ENCODE measurements around the gene ASIC2. TPM values are rescaled to one million over a fixed set of nuclear protein-coding genes. Genes with fewer than 3 reads are reported as not detected.

The ASIC2 gene
- total RNA-seq, 1 experiment from 2014 or later = 0.74 TPM

DNA sequence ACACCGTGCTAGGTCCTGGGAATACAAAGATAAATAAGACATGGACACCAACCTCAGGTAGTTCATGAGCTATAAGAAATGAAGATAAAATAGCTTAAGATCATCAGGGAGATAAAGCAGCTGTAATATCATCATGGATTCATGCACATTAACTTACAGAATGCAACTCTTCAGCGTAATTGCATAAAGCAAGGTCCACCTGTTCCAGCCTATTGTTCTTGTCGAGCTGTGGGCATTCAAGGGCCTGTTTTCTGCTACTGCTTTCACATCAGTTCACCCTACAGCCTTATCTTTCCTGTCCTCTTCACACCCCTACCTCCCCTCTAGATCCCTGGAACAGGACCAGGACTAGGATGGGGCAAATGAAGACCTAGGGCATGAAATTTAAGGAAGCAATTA lies 167.5 kb downstream of the ASIC2 start:
- H3K9ac ChIP-seq (ENCODE audit: extremely low read depth, insufficient read length, low read length) = no peak overlapping the region
- no peak overlapping the region for H3K27ac Mint-ChIP-seq
- WGBS (ENCODE audit: extremely low coverage, insufficient read length, low lambda C conversion rate) = no CpG with 5 or more reads among the region's 3 CpGs

More for the DNA sequence above, 167.5 kb downstream of the ASIC2 start:
- Histone ChIP-seq H2AFZ (ENCODE audit: low read length) (no peak overlapping the region), H3K23ac (ENCODE audit: insufficient read length, low read depth, low read length) (no peak overlapping the region), H3K4ac (ENCODE audit: low read depth, low read length) (no peak overlapping the region), H3K18ac (ENCODE audit: insufficient read length, low read depth, low read length) (no peak overlapping the region), H4K20me1 (ENCODE audit: control insufficient read depth, insufficient read depth, insufficient read length) (no peaks in the 10 kb centered on the region), H4K5ac (ENCODE audit: insufficient read length, low read depth, low read length) (no peak overlapping the region), H2AK5ac (ENCODE audit: insufficient read length, low read length) (no peak overlapping the region), H4K91ac (ENCODE audit: insufficient read length, low read depth, low read length) (no peak overlapping the region), H2BK12ac (ENCODE audit: insufficient read length, low read depth, low read length) (no peak overlapping the region), H3K79me2 (ENCODE audit: insufficient read depth, low read length) (no peaks in the 10 kb centered on the region), H3K9me3 (ENCODE audit: control insufficient read depth, low read depth, low read length) (no peaks in the 10 kb centered on the region), H2BK120ac (ENCODE audit: low read depth, low read length, poor library complexity, severe bottlenecking) (no peak overlapping the region), H2BK20ac (ENCODE audit: low read depth, low read length, poor library complexity, severe bottlenecking) (no peak overlapping the region), H3K14ac (ENCODE audit: insufficient read depth, low read length) (no peak overlapping the region), H2BK15ac (ENCODE audit: low read depth, low read length) (no peak overlapping the region), H3K23me2 (ENCODE audit: insufficient read length, low read depth, low read length, poor library complexity, severe bottlenecking) (no peaks in the 10 kb centered on the region), H3K27me3 (ENCODE audit: insufficient read depth, low read length) (no peaks in the 10 kb centered on the region), H3K79me1 (ENCODE audit: insufficient read depth, low read depth, low read length, poor library complexity, severe bottlenecking) (no peaks in the 10 kb centered on the region), H3K4me1 (ENCODE audit: insufficient read depth, low read length) (no peaks in the 10 kb centered on the region), H3K27ac (ENCODE audit: insufficient read length, low read depth, low read length) (no peak overlapping the region), H4K8ac (replicated peaks; ENCODE audit: insufficient read length, low read depth, low read length) (no peak overlapping the region), H2BK5ac (ENCODE audit: insufficient read length, low read length) (no peak overlapping the region), H3K56ac (ENCODE audit: insufficient read length, low read depth, low read length) (no peak overlapping the region), H3K4me2 (ENCODE audit: insufficient read depth, insufficient read length, low read length) (no peak overlapping the region), H3T11ph (ENCODE audit: low read length) (no peak overlapping the region)
- Mint-ChIP-seq H3K4me1 (peaks cover 4 to 8% of the 10 kb centered on the region in 2 experiments; a peak in 2 of 4 replicates), H3K9me3 (no peaks in the 10 kb centered on the region), H3K4me3 (no peak overlapping the region), H3K27me3 (ENCODE audit: low read depth) (peaks cover 25% of the 10 kb centered on the region), H3K36me3 (ENCODE audit: insufficient read depth in 1 of 3, low read depth in 3 of 3) (no peaks in the 10 kb centered on the region)
- TF ChIP-seq, protein P1, sequence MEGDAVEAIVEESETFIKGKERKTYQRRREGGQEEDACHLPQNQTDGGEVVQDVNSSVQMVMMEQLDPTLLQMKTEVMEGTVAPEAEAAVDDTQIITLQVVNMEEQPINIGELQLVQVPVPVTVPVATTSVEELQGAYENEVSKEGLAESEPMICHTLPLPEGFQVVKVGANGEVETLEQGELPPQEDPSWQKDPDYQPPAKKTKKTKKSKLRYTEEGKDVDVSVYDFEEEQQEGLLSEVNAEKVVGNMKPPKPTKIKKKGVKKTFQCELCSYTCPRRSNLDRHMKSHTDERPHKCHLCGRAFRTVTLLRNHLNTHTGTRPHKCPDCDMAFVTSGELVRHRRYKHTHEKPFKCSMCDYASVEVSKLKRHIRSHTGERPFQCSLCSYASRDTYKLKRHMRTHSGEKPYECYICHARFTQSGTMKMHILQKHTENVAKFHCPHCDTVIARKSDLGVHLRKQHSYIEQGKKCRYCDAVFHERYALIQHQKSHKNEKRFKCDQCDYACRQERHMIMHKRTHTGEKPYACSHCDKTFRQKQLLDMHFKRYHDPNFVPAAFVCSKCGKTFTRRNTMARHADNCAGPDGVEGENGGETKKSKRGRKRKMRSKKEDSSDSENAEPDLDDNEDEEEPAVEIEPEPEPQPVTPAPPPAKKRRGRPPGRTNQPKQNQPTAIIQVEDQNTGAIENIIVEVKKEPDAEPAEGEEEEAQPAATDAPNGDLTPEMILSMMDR (conservative IDR thresholded peaks at IDR 0.05) = no peak
- DNase-seq = no peak

Measured in H9 (cell line).